ENCODE results near the gene SAMD14. TPM values are rescaled to one million over a fixed set of nuclear protein-coding genes. Genes with fewer than 3 reads are reported as not detected.

The SAMD14 gene
- 1.4 TPM in 2 replicates for total RNA-seq (2012; rRNA removed)
- polyA plus RNA-seq (2012; rRNA removed), result 6.2 and 6.7 TPM in 2 replicates
- polyA plus RNA-seq (2012; cell fraction: cytosol; rRNA removed), result 2.7 and 5.4 TPM in 2 replicates
- polyA plus RNA-seq (2012; cell fraction: nucleus; rRNA removed; ENCODE audit: low replicate concordance), result 20.9 and 34.4 TPM in 2 replicates
- Bru-seq, nascent RNA, result percentile 51 among the genes with signal in this experiment
- percentile 58 among the genes with signal in this experiment for BruChase-seq, experiment 1, labeled RNA remaining after a 6-hour chase
- BruChase-seq, experiment 2, labeled RNA remaining after a 2-hour chase, result percentile 54 among the genes with signal in this experiment
- long read RNA-seq, full-length matches to known transcripts, result 10 of 19 reads
- long read RNA-seq, partial matches to known transcripts, result 8 of 19 reads
- long read RNA-seq, other reads (novel, unspliced or antisense), result 1 of 19 reads

GRCh38 chr17:50129728-50130558 is at the start of gene SAMD14:
Gene SAMD14, minus strand, starts transcription at chr17:50130160. Its CDS starts 5,201 bp downstream, at chr17:50124959.
- Histone ChIP-seq H3K18ac (ENCODE audit: low read depth, low read length) (no peak within 1 kb of the TSS; the same call in 1 of the 2 replicates), H2AK9ac (replicated peaks; ENCODE audit: low read depth, low read length, poor library complexity) (peak within 1 kb of the TSS; percentile 99), H2AK5ac (ENCODE audit: low read depth, low read length) (peak within 1 kb of the TSS; percentile 76), H2BK5ac (ENCODE audit: low read depth, low read length, poor library complexity, severe bottlenecking) (no peak within 1 kb of the TSS), H3K36me3 (ENCODE audit: control insufficient read depth, insufficient read depth, low read length) (peaks cover 9% of the 10 kb centered on the region; the same call in 1 of the 2 replicates), H3K4ac (ENCODE audit: low read depth, low read length) (peak within 1 kb of the TSS; percentile 55), H4K5ac (ENCODE audit: low read depth, low read length) (peak within 1 kb of the TSS; percentile 5; the same call in 1 of the 2 replicates), H4K91ac (ENCODE audit: insufficient read depth, low read depth, low read length) (peak within 1 kb of the TSS; percentile 85), H3K14ac (replicated peaks; ENCODE audit: low read depth, low read length) (peak within 1 kb of the TSS; percentile 88; the same call in 1 of the 2 replicates), H2BK120ac (ENCODE audit: low read depth, low read length) (peak within 1 kb of the TSS; percentile 55; the same call in 1 of the 2 replicates), H4K8ac (ENCODE audit: low read depth in 2 of 2, low read length in 2 of 2) (peak within 1 kb of the TSS; percentile 15 to 96; a peak in 3 of 4 replicates), H3K27me3 (ENCODE audit: control insufficient read depth, insufficient read depth, low read length) (no peaks in the 10 kb centered on the region), H3K9me3 (ENCODE audit: control insufficient read depth, insufficient read depth, low read length) (no peaks in the 10 kb centered on the region), H3K4me2 (ENCODE audit: low read depth, low read length) (peak within 1 kb of the TSS; percentile 92), H2BK15ac (ENCODE audit: low read depth, low read length) (no peak within 1 kb of the TSS; the same call in 2 of the 3 replicates), H3K4me1 (ENCODE audit: control insufficient read depth, insufficient read depth, low read length) (peaks cover 20% of the 10 kb centered on the region), H3K56ac (ENCODE audit: extremely low read depth, insufficient read depth, low read length) (peak within 1 kb of the TSS; percentile 28; the same call in 1 of the 2 replicates), H3K79me1 (ENCODE audit: low read depth in 1 of 2, low read length in 2 of 2) (peaks cover 3 to 40% of the 10 kb centered on the region in 2 experiments; a peak in 3 of 4 replicates), H2BK20ac (ENCODE audit: low read depth, low read length) (no peak within 1 kb of the TSS), H3K9ac (ENCODE audit: low read depth, low read length) (peak within 1 kb of the TSS; percentile 68), H3K27ac (ENCODE audit: insufficient read depth, low read length) (peak within 1 kb of the TSS; percentile 44; the same call in 1 of the 2 replicates), H4K20me1 (ENCODE audit: insufficient read depth, low read length) (peaks cover 19% of the 10 kb centered on the region), H3K23ac (ENCODE audit: low read depth, low read length) (peak within 1 kb of the TSS; percentile 88; the same call in 1 of the 2 replicates), H2AFZ (replicated peaks; ENCODE audit: low read length, poor library complexity) (peak within 1 kb of the TSS; percentile 93), H3K4me3 (ENCODE audit: insufficient read depth, low read depth, low read length) (peak within 1 kb of the TSS; percentile 64), H3K9me1 (ENCODE audit: insufficient read depth, low read length) (peaks cover 12% of the 10 kb centered on the region)
- in situ Hi-C loops (cut with MboI; ENCODE audit: low sequenced_read_pairs), result no loop called here
- ChIA-PET CTCF (interaction anchor here (0.9 kb wide), 1 partner anchor 10 kb away, joined by 3 read pairs; no protein-coding TSS in a partner anchor), POLR2A (ENCODE audit: unreplicated experiment) (interaction anchor here (0.6 to 0.9 kb wide), 2 partner anchors 22 to 328 kb away, joined by 3 to 4 read pairs; no protein-coding TSS in a partner anchor)
- DNase-seq, result peak; percentile 57
- no TSS peak for BruUV-seq (replicated peaks)
- dilution Hi-C loops (cut with HindIII; ENCODE audit: low sequenced_read_pairs, unreplicated experiment), result no loop called here
- intact Hi-C loops (cut with micrococcal nuclease), result no loop called here
- 8% methylated on average over 4 of the region's 84 CpGs; no CpG with 5 or more reads in 1 of the 2 experiments for WGBS, 2 experiments (ENCODE audit: extremely low coverage in 2 of 2, insufficient read length in 1 of 2)
- ATAC-seq (ENCODE audit: low read depth), result peak; percentile 68
- TF ChIP-seq RCOR1 (IDR thresholded peaks at IDR 0.05; ENCODE audit: insufficient replicate concordance, low read length) (no peak), ELK1 (IDR thresholded peaks at IDR 0.05; ENCODE audit: borderline replicate concordance, low read depth, low read length) (no peak), CEBPB (IDR thresholded peaks at IDR 0.05; ENCODE audit: low read depth, low read length) (no peak), BHLHE40 (IDR thresholded peaks at IDR 0.05; ENCODE audit: low read depth, low read length) (no peak), MAZ (IDR thresholded peaks at IDR 0.05; ENCODE audit: borderline replicate concordance, low read depth, low read length) (peak; percentile 71; the same call in 1 of the 2 replicates), RFX5 (IDR thresholded peaks at IDR 0.05; ENCODE audit: low read depth, low read length) (no peak), CHD1 (IDR thresholded peaks at IDR 0.05; ENCODE audit: low read depth, low read length) (no peak)
